ENCODE results near the gene ERBB2.
"Not testable (repeated sequence)": the region's sequence is repeated elsewhere in the genome, so short reads cannot be mapped to it uniquely, and the experiment has no call there.

ERBB2 gene

GRCh38 chr17:39750131-39751015 lies 50.5 kb downstream of the ERBB2 start:
- no peak for DNase-seq

- DNase-seq = no peak
Measured at GRCh38 chr17:39751016-39751543, 51.2 kb downstream of the ERBB2 start.

DNA sequence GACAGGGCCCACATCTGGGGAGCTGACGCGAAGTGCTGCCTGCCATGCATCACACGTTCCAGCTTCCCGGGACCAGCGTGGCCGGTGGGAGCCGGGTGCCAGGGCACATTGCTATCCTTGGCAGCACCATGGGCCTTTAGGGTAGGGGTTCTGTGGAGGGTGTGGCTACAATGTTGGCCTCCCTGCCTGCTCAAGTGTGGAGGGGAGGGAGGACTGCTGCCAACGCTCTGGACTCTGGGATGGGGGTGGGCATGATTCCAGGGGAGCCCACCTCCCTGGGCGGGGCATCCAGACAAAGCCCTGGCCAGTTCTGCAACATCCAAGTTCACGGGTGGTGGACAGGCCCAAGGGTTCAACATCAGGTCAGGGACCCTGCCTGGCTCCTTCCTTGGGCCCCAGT lies 51.8 kb downstream of the ERBB2 start:
- no peak for DNase-seq

DNA sequence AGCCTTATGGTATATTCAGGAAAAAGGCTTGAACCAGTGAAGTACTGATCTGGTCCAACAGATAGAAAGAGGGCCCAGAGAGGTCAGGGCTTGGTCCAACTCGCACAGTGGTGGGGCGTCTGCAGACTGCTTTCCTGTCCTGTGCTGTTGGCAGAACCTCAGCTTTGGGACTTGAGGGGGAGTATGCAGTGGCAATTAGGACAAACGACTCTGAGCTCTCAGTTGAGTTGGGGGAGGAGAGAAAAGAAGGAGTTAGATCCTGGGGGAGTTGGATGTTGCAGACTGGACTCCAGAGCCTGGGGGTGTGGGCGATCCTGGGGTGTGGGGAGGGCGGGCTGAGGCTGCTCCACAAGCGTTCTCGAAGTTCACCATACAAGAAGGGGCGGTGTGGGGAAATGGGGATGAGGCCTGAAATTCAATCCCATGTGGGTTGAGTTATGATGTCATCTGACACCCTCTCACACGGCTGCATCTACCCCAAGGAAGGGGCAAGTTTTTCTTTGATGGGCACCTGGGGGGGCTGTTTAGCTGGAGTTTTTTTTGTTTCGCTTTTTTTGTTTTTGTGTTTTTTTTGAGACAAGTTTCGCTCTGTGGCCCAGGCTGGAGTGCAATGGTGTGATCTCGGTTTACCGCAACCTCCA lies 52.5 kb downstream of the ERBB2 start:
- DNase-seq = no peak

DNA sequence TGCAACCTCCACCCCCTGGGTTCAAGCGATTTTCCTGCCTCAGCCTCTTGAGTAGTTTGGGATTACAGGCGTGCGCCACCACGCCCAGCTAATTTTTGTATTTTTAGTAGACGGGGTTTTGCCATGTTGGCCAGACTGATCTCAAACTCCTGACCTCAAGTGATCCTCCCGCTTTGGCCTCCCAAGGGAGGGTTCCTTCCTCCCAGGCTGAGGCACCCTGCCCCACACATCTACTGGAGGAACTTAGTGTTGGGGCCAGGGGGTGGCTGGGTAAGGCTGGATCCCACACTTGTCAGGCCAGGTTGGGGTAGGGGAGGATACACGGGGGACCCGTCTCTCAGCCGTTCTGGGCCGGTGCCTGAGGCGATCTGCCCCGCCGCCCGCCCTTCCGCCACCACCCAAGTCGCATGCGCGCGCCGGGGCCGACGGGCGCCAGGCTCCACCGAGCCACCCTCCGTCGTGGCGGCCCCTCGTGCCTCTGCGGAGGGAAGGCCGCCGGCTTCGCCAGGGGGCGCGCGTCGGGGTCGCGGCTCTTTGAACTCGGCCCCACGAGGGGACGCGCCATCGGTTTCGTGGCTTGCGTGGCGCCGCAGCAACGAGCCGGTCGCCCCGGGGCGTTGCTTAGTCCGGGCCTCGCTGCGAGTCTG lies 53.8 kb downstream of the ERBB2 start:
- DNase-seq = peak; percentile 64 to 73 (median 69)

- peak; percentile 74 to 97 (median 86) for DNase-seq
Measured at GRCh38 chr17:39754161-39754957, 54.5 kb downstream of the ERBB2 start.

GRCh38 chr17:39754958-39755553 lies 55.2 kb downstream of the ERBB2 start:
- DNase-seq = no peak

GRCh38 chr17:39755554-39756379 lies 55.9 kb downstream of the ERBB2 start:
- DNase-seq = peak in 2 of 4 experiments; percentile 37 to 43

GRCh38 chr17:39756380-39757079 lies 56.7 kb downstream of the ERBB2 start:
- DNase-seq = no peak

DNA sequence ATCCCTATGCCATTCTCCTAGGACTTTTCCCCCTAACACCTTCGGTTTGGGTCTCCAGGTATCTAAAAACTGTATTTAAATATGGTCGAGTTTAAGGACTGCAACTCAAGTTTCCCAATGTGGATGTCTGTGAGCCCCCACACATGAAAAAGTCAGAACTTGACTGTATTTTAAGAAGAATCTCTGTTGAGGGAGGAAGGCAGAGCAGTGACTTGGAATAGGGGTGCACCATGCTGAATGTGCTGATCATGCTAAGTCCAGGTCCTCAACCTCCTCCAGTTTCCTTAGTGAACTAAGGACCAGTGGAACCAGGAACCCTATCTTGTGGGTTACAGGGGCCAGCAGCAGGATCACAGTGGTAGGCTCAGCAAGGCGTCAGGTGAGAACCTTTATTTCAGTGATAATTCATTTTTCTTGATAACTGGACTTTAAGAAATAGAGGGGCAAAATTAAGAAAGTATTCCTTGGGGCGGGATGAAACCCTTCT lies 57.4 kb downstream of the ERBB2 start:
- DNase-seq = no peak

DNA sequence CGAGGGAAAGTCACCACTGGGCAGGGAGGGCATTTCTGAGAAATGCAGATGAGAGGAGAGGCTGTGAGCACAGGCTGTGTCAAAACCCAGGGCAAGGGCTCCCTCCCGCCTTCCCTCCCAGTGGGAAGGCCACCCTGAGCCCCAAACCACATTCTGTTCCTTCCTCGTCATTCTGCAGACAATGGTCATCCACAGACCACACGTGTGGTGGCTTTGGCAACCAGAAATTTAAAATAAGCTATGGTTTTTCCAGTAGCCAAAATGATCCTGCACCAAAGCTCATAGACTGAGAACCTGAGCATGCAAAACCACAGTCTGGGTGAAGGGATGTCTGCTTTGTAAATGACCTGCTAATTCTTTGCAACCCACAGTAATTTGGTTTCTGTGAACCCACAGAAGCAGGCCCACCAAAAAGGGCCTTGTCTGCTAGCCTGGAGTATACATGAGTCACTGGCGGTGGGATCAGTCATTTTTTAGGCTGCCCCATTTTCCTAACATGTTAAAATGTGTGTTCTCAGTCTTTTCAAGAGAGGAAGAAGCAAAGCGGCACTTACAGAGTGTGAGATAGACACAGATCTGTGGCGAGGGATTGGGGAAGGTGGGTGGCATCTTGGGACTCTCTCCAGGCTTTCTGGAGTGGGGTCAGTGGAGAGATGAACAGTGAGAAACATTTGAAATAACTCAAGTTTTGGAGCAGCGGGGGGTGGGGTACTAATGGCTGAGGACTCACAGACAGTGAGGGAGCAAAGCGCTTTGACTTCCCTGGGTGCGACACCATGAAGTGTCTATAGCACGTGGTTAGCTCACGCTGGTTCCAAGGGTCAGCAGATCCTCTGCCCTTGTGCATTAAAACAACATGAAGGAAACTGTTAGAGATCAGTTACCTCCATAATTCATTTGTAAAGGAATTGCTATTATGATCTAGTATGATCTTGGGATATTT lies 58.3 kb downstream of the ERBB2 start:
- DNase-seq = no peak

DNA sequence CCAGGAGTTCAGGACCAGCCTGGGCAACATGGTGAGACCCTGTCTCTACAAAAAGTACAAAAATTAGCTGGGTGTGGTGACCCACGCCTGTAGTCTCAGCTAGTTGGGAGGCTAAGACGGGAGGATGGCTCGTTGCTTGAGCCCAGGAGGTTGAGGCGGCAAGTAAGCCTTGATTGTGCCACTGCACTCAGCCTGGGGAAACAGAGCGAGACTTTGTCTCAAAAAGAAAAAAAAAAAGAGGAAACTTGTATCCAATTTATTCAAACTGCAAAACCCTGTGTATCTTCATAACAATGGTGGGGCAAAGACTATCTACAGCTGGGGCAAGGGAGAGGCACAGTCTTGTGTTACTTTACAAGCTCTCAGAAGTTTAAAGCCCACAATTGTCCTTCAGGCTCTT lies 59.3 kb downstream of the ERBB2 start:
- DNase-seq = no peak

- no peak for DNase-seq
Measured at GRCh38 chr17:39761861-39762496, 62.1 kb downstream of the ERBB2 start.

- no peak for DNase-seq
Measured at GRCh38 chr17:39763051-39763820, 63.4 kb downstream of the ERBB2 start.

GRCh38 chr17:39764171-39764570 lies 64.3 kb downstream of the ERBB2 start:
- not testable (repeated sequence) for DNase-seq

GRCh38 chr17:39765175-39765574 lies 65.3 kb downstream of the ERBB2 start:
- DNase-seq = no peak

DNA sequence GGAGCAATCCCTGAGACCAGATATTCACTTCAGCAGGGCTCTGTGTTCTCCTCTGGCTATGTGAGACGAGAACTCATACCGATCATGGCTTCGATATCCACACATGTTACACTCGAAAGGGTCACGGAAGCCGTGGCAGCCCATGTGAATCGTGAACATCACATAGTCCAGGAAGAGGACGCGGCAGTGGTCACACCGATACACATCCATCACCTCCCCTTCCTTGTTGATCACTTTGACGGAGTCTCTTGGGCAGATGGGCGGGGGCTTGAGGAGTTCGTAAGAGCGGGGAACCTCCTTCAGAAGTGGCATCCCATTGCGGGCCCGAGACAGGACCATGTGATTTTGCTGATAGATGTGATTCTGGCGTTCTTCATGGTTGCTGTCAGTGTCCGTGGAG lies 65.9 kb downstream of the ERBB2 start:
- no peak for DNase-seq

DNA sequence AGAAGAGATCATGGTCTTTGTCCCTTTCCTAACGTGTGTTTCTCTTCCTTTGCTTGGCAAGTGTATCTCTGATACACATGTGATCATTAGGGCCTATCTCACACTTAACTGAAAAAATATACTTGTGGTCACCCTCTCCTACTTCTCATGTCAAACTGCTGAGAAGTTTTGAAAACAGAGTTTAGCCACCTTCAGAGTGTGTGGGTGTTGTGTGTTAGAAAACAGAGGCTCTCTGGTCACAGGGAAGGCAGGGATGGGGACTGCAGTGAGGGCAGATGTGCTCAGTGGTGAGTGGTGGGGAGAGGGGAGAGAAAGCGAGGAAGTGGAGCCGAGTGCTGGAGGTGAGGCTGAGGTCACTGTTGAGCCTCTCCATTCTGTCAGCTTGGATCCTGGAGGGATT lies 67.3 kb downstream of the ERBB2 start:
- DNase-seq = no peak
